Subcutaneous abdominal adipose tissue (tissue), 5 donors: ENCODE results near the gene PPP1R15A.
"Not testable (repeated sequence)": the region's sequence is repeated elsewhere in the genome, so short reads cannot be mapped to it uniquely, and the experiment has no call there.

Experiments
- H3K27ac ChIP-seq: one replicate; pipeline ENCODE4 v1.7.0; 2013; ENCODE audit warnings: low read depth, mild to moderate bottlenecking, inconsistent platforms, low read length, moderate library complexity
- H3K27me3 ChIP-seq, 5 donors: one replicate each; pipeline ENCODE4 v1.7.0; 2013; ENCODE audit warnings: low read length in 5 of 5, inconsistent platforms in 1 of 5; ENCODE audit not compliant: control insufficient read depth in 5 of 5, insufficient read depth in 4 of 5
- H3K36me3 ChIP-seq, 5 donors: one replicate each; pipeline ENCODE4 v1.7.0; 2013; ENCODE audit warnings: low read length in 5 of 5; ENCODE audit not compliant: control insufficient read depth in 5 of 5, insufficient read depth in 5 of 5
- H3K4me1 ChIP-seq, 5 donors: one replicate each; pipeline ENCODE4 v1.7.0; 2013; ENCODE audit warnings: low read length in 5 of 5, mild to moderate bottlenecking in 3 of 5, moderate library complexity in 1 of 5; ENCODE audit not compliant: control insufficient read depth in 5 of 5, insufficient read depth in 5 of 5
- H3K4me3 ChIP-seq, 5 donors: one replicate each; pipeline ENCODE4 v1.7.0; 2013; ENCODE audit warnings: low read length in 5 of 5, low read depth in 1 of 5
- H3K9ac ChIP-seq, 5 donors: one replicate each; pipeline ENCODE4 v1.7.0; 2013; ENCODE audit warnings: low read length in 5 of 5, mild to moderate bottlenecking in 4 of 5, moderate library complexity in 3 of 5
- H3K9me3 ChIP-seq, 5 donors: one replicate each; pipeline ENCODE4 v1.7.0; 2013; ENCODE audit warnings: low read length in 5 of 5; ENCODE audit not compliant: control insufficient read depth in 5 of 5
- donor health status: healthy.
- donor health status: healthy.
- donor health status: healthy.
- donor health status: healthy.
- donor health status: healthy.

Gene PPP1R15A

GRCh38 chr19:48868114-48868886, 3.9 kb upstream of the PPP1R15A start, which contains the start of gene PLEKHA4:
Gene PLEKHA4, minus strand, starts transcription at chr19:48868617. Its CDS starts 997 bp downstream, at chr19:48867620.
- peaks cover 6 to 27% (median 16%) of the 10 kb centered on the region in 5 donors for H3K4me1 ChIP-seq
- H3K9ac ChIP-seq = peak within 1 kb of the TSS; percentile 54 to 75 (median 57)
- no peaks in the 10 kb centered on the region for H3K9me3 ChIP-seq
- peak within 1 kb of the TSS; percentile 41 to 66 (median 60) for H3K4me3 ChIP-seq
- peaks cover 0 to 5% (median 2%) of the 10 kb centered on the region in 5 donors for H3K36me3 ChIP-seq
- H3K27ac ChIP-seq = peak within 1 kb of the TSS; percentile 77
- peaks cover 0 to 17% (median 10%) of the 10 kb centered on the region in 5 donors for H3K27me3 ChIP-seq

- Histone ChIP-seq H3K27me3 (peaks cover 0 to 17% (median 10%) of the 10 kb centered on the region in 5 donors), H3K4me1 (peaks cover 6 to 44% (median 32%) of the 10 kb centered on the region in 5 donors), H3K27ac (no peak overlapping the region), H3K36me3 (peaks cover 0 to 19% (median 17%) of the 10 kb centered on the region in 5 donors), H3K9me3 (no peaks in the 10 kb centered on the region), H3K9ac (no peak overlapping the region), H3K4me3 (no peak overlapping the region)
These were observed 2.2 kb upstream of the PPP1R15A start for GRCh38 chr19:48870048-48870447.

GRCh38 chr19:48871471-48872181, 595 bp upstream of the PPP1R15A start:
- peak overlapping the region in 1 of 5 donors; percentile 99 for H3K9ac ChIP-seq
- H3K4me1 ChIP-seq = peaks cover 7 to 60% (median 43%) of the 10 kb centered on the region in 5 donors
- H3K27me3 ChIP-seq = peaks cover 0 to 13% (median 7%) of the 10 kb centered on the region in 5 donors
- not testable (repeated sequence) for H3K9me3 ChIP-seq
- peaks cover 0 to 35% (median 30%) of the 10 kb centered on the region in 5 donors for H3K36me3 ChIP-seq
- peak overlapping the region; percentile 100 for H3K27ac ChIP-seq
- H3K4me3 ChIP-seq = peak overlapping the region in 4 of 5 donors; percentile 89 to 99 (median 92)

DNA sequence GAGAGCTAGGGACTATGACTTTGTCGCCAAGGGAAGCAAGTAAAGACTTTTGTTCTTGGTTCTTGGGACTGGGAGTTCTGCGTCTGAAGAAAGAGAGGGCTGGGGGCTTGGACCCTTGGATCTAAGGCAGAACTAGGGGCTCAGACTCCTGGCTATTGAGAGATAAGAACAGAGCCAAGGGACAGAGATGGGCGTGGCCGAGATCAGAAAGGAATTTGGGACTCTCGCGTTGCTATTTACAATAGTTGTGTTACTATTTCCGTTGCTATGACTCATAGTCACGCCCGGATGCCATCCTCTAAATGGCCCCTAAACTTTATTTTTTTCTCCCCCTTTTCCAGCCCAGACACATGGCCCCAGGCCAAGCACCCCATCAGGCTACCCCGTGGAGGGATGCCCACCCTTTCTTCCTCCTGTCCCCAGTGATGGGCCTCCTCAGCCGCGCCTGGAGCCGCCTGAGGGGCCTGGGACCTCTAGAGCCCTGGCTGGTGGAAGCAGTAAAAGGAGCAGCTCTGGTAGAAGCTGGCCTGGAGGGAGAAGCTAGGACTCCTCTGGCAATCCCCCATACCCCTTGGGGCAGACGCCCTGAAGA, 759 bp downstream of the PPP1R15A start:
- peaks cover 6 to 54% (median 41%) of the 10 kb centered on the region in 5 donors for H3K4me1 ChIP-seq
- peak overlapping the region; percentile 89 to 99 (median 91) for H3K4me3 ChIP-seq
- H3K9me3 ChIP-seq = no peaks in the 10 kb centered on the region
- peak overlapping the region; percentile 100 for H3K27ac ChIP-seq
- H3K9ac ChIP-seq = peak overlapping the region; percentile 95 to 100 (median 97)
- peaks cover 0 to 48% (median 33%) of the 10 kb centered on the region in 5 donors for H3K36me3 ChIP-seq
- H3K27me3 ChIP-seq = peaks cover 0 to 5% (median 0%) of the 10 kb centered on the region in 5 donors

- Histone ChIP-seq H3K9me3 (no peaks in the 10 kb centered on the region), H3K27ac (peak overlapping the region; percentile 100), H3K27me3 (peaks cover 0 to 5% (median 0%) of the 10 kb centered on the region in 5 donors), H3K9ac (peak overlapping the region; percentile 95 to 100 (median 97)), H3K4me3 (peak overlapping the region; percentile 89 to 99 (median 91)), H3K36me3 (peaks cover 0 to 54% (median 33%) of the 10 kb centered on the region in 5 donors), H3K4me1 (peaks cover 8 to 51% (median 36%) of the 10 kb centered on the region in 5 donors)
These were observed 1.5 kb downstream of the PPP1R15A start for GRCh38 chr19:48873476-48874302.

DNA sequence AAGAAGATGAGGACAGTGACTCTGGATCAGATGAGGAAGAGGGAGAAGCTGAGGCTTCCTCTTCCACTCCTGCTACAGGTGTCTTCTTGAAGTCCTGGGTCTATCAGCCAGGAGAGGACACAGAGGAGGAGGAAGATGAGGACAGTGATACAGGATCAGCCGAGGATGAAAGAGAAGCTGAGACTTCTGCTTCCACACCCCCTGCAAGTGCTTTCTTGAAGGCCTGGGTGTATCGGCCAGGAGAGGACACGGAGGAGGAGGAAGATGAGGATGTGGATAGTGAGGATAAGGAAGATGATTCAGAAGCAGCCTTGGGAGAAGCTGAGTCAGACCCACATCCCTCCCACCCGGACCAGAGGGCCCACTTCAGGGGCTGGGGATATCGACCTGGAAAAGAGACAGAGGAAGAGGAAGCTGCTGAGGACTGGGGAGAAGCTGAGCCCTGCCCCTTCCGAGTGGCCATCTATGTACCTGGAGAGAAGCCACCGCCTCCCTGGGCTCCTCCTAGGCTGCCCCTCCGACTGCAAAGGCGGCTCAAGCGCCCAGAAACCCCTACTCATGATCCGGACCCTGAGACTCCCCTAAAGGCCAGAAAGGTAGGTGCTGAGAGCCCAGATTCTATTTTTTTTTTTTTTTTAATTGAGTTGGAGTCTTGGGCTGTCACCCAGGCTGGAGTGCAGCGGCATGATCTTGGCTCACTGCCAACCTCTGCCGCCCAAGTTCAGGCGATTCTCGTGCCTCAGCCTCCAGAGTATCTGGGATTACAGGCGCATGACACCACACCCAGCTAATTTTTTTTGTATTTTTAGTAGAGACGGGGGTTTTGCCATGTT, 2.3 kb downstream of the PPP1R15A start:
- Histone ChIP-seq H3K9ac (peak overlapping the region; percentile 95 to 100 (median 97)), H3K9me3 (no peaks in the 10 kb centered on the region), H3K4me3 (peak overlapping the region; percentile 89 to 99 (median 91)), H3K27me3 (peaks cover 0 to 5% (median 0%) of the 10 kb centered on the region in 5 donors), H3K4me1 (peaks cover 8 to 49% (median 34%) of the 10 kb centered on the region in 5 donors), H3K27ac (peak overlapping the region; percentile 100), H3K36me3 (peaks cover 0 to 55% (median 33%) of the 10 kb centered on the region in 5 donors)

DNA sequence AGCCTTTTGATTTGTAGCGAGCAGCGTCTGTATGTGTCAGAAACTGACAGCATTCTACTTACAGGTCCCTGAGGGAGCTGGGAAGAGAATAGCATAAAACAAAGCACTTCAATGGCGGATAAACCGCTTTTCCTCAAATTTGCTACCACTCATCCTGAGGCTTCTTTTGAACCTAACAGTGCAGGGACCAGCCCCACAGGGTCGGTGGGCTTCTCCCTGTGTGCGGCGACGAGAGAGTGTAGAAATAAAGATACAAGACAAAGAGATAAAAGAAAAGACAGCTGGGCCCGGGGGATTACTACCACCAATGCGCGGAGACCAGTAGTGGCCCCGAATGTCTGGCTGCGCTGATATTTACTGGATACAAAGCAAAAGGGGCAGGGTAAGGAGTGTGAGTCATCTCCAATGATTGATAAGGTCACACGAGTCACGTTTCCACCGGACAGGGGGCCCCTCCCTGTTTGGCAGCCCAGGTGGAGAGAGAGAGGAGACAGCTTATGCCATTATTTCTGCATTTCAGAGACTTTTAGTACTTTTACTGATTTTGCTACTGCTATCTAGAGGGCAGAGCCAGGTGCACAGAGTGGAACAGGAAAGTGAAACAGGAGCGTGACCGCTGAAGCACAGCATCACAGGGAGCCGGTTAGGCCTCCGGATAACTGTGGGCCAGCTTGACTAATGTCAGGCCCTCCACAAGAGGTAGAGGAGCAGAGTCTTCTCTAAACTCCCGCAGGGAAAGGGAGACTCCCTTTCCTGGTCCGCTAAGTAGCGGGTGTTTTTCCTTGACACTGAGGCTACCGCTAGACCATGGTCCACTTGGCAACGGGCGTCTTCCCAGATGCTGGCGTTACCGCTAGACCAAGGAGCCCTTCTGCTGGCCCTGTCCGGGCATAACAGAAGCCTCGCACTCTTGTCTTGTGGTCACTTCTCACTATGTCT, 4.1 kb downstream of the PPP1R15A start:
- Histone ChIP-seq H3K9ac (peak overlapping the region; percentile 73 to 100 (median 95)), H3K27ac (peak overlapping the region; percentile 100), H3K4me3 (peak overlapping the region; percentile 40 to 93 (median 90)), H3K4me1 (peaks cover 8 to 49% (median 34%) of the 10 kb centered on the region in 5 donors), H3K36me3 (peaks cover 0 to 55% (median 33%) of the 10 kb centered on the region in 5 donors)
- H3K27me3 ChIP-seq, H3K9me3 ChIP-seq: not testable (repeated sequence)

GRCh38 chr19:48877855-48878195, 5.6 kb downstream of the PPP1R15A start:
- Histone ChIP-seq H3K4me1 (peaks cover 4 to 46% (median 34%) of the 10 kb centered on the region in 5 donors), H3K4me3 (peak overlapping the region in 1 of 5 donors; percentile 22), H3K36me3 (peaks cover 0 to 55% (median 33%) of the 10 kb centered on the region in 5 donors), H3K27me3 (no peaks in the 10 kb centered on the region), H3K9me3 (no peaks in the 10 kb centered on the region), H3K27ac (peak overlapping the region; percentile 62), H3K9ac (no peak overlapping the region)
